ENCODE data around the gene HOXD12.

DNA sequence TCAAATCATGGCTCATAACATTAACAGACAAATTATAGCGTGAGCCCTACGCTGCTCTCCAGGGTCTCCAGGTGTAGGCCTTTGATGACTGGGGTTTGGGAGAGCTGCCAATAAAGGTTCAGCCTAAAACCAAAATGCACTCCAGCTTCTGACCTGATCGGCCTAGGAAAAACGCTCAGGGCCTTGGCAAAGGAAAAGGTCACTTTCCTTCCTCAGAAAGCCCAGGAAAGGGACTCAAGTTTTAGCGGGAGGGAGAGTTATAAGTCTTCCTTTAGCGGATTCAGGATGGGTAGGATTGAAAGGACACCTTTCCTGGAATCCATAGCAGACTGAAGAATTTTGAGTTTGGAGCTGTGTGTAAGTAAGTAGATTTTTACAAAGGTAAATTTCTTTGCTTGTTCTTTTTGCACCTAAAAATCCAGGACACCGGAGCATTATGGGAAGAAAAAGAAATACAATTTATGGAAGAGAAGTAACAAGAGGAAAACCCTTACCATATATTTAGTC is 24.6 kb upstream of the HOXD12 start:
- TF ChIP-seq, protein P1, sequence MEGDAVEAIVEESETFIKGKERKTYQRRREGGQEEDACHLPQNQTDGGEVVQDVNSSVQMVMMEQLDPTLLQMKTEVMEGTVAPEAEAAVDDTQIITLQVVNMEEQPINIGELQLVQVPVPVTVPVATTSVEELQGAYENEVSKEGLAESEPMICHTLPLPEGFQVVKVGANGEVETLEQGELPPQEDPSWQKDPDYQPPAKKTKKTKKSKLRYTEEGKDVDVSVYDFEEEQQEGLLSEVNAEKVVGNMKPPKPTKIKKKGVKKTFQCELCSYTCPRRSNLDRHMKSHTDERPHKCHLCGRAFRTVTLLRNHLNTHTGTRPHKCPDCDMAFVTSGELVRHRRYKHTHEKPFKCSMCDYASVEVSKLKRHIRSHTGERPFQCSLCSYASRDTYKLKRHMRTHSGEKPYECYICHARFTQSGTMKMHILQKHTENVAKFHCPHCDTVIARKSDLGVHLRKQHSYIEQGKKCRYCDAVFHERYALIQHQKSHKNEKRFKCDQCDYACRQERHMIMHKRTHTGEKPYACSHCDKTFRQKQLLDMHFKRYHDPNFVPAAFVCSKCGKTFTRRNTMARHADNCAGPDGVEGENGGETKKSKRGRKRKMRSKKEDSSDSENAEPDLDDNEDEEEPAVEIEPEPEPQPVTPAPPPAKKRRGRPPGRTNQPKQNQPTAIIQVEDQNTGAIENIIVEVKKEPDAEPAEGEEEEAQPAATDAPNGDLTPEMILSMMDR (IDR thresholded peaks at IDR 0.05; ENCODE audit: low read length) = no peak
- TF ChIP-seq EZH2 (IDR thresholded peaks at IDR 0.05; ENCODE audit: borderline replicate concordance, low read length) = no peak
